A549 (cell line): ENCODE results near the gene ADD1. TPM values are rescaled to one million over a fixed set of nuclear protein-coding genes. Genes with fewer than 3 reads are reported as not detected.

ENCODE experiments used
- ATAC-seq, 2 experiments: fragments of 200-7000 bp in 1 of 2; fragments of >200 bp in 1 of 2; cut with Nextera tagmentation in 1 of 2; cut with Tn5 transposase in 1 of 2; 3 replicates each; pipeline versions ENCODE4 v1.8.0 to v1.9.1; 2018 to 2020; ENCODE audit warnings: mild to moderate bottlenecking in 1 of 2, moderate library complexity in 1 of 2
- CTCF ChIA-PET: fragments of 300-600 bp; sonication (Branson Sonifier 250); formaldehyde crosslinking; extraction: SDS; loops from one replicate; lab custom pipeline; 2021; ENCODE audit warnings: antibody characterized with exemption, inconsistent platforms; lab: Yijun Ruan, JAX
- POLR2A ChIA-PET: fragments of 350-600 bp; formaldehyde crosslinking; extraction: SDS; loops from one replicate; lab custom pipeline; 2021; ENCODE audit warnings: antibody characterized with exemption, inconsistent platforms; lab: Yijun Ruan, JAX
- DNase-seq, 2 experiments: peaks; one replicate each; pipeline versions ENCODE4 v3.0.0 to v3.0.0-alpha.2; 2011 to 2016; ENCODE audit warnings: low read depth in 1 of 2, low spot score in 1 of 2
- FAIRE-seq: peaks from 2 replicates; lab custom pipeline; 2011; peaks lifted over from hg19 to GRCh38; lab: Jason Lieb, UNC
- H3K27ac ChIP-seq, 2 experiments: fragments of >200 bp; sonication (Bioruptor Twin); formaldehyde crosslinking; 3 replicates each; pipeline ENCODE4 v1.5.1; 2016 to 2017
- H3K4me1 ChIP-seq: fragments of >200 bp; sonication (Bioruptor Twin); formaldehyde crosslinking; 3 replicates; pipeline ENCODE4 v1.6.1; 2016
- H3K4me2 ChIP-seq: fragments of >200 bp; sonication (Bioruptor Twin); formaldehyde crosslinking; 3 replicates; pipeline ENCODE4 v1.6.1; 2016
- H3K4me3 ChIP-seq: fragments of >200 bp; sonication (Bioruptor Twin); formaldehyde crosslinking; 3 replicates; pipeline ENCODE4 v1.5.1; 2016
- H3K9me3 ChIP-seq: fragments of >200 bp; sonication (Bioruptor Twin); formaldehyde crosslinking; 3 replicates; pipeline ENCODE4 v1.6.1; 2016
- BCL3 ChIP-seq: fragments of >200 bp; sonication (Bioruptor Twin); formaldehyde crosslinking; IDR thresholded peaks from 3 replicates; pipeline ENCODE4 v1.6.1; 2016
- CBX8 ChIP-seq: fragments of 200-600 bp; sonication (generic); IDR thresholded peaks from 2 replicates; pipeline ENCODE4 v1.6.1; 2016
- CHD2 ChIP-seq: fragments of 150-350 bp; IDR thresholded peaks from 2 replicates; pipeline ENCODE4 v1.6.1; 2014; ENCODE audit warnings: low read length; ENCODE audit not compliant: partially characterized antibody
- CHD4 ChIP-seq: fragments of 200-600 bp; sonication (generic); IDR thresholded peaks from 2 replicates; pipeline ENCODE4 v1.6.1; 2016; ENCODE audit warnings: antibody characterized with exemption, mild to moderate bottlenecking, borderline replicate concordance
- CTCF ChIP-seq: fragments of >200 bp; sonication (Bioruptor Twin); formaldehyde crosslinking; IDR thresholded peaks from 3 replicates; pipeline ENCODE4 v1.5.1; 2016
- FOSB ChIP-seq: fragments of 250-450 bp; sonication (Bioruptor Pico); IDR thresholded peaks from 2 replicates; pipeline ENCODE4 v1.5.0; 2020; ENCODE audit warnings: mild to moderate bottlenecking, moderate library complexity
- HES2 ChIP-seq: fragments of >200 bp; sonication (Bioruptor Twin); formaldehyde crosslinking; IDR thresholded peaks from 2 replicates; pipeline ENCODE4 v1.6.1; 2016
- HOXA7 ChIP-seq: fragments of 250-450 bp; sonication (Bioruptor Pico); IDR thresholded peaks from 2 replicates; pipeline ENCODE4 v1.5.0; 2020; ENCODE audit warnings: mild to moderate bottlenecking, moderate library complexity
- JUNB ChIP-seq: fragments of >200 bp; sonication (Bioruptor Twin); formaldehyde crosslinking; IDR thresholded peaks from 2 replicates; pipeline ENCODE4 v1.6.1; 2016
- KDM1A ChIP-seq: fragments of 200-600 bp; sonication (generic); IDR thresholded peaks from 2 replicates; pipeline ENCODE4 v1.6.1; 2016; ENCODE audit warnings: low read depth, mild to moderate bottlenecking
- MAFK ChIP-seq: fragments of 450-650 bp; IDR thresholded peaks from 2 replicates; pipeline ENCODE4 v1.6.1; 2014; ENCODE audit not compliant: partially characterized antibody
- MAZ ChIP-seq: fragments of 150-350 bp; IDR thresholded peaks from 2 replicates; pipeline ENCODE4 v1.6.1; 2014; ENCODE audit warnings: antibody characterized with exemption, low read depth, low read length, borderline replicate concordance
- NPAS2 ChIP-seq: fragments of 250-450 bp; sonication (Bioruptor Pico); IDR thresholded peaks from 2 replicates; pipeline ENCODE4 v1.8.0; 2022; ENCODE audit warnings: mild to moderate bottlenecking, moderate library complexity, borderline replicate concordance
- NR3C1 ChIP-seq: fragments of >200 bp; sonication (Bioruptor Twin); formaldehyde crosslinking; IDR thresholded peaks from 3 replicates; pipeline ENCODE4 v1.6.1; 2017
- POLR2A ChIP-seq: IDR thresholded peaks from 2 replicates; pipeline ENCODE4 v1.6.1; 2012; ENCODE audit warnings: mild to moderate bottlenecking, low read length
- RAD21 ChIP-seq, 2 experiments: fragments of >200 bp in 1 of 2; sonication (Bioruptor Twin) in 1 of 2; formaldehyde crosslinking in 1 of 2; IDR thresholded peaks in 1 of 2; conservative IDR thresholded peaks in 1 of 2; 2 replicates in 1 of 2; 3 replicates in 1 of 2; pipeline ENCODE4 v1.6.1; 2012 to 2018; ENCODE audit warnings: inconsistent platforms in 1 of 2
- TFCP2L1 ChIP-seq: fragments of 250-450 bp; sonication (Bioruptor Pico); IDR thresholded peaks from 2 replicates; pipeline ENCODE4 v1.5.0; 2021; ENCODE audit warnings: mild to moderate bottlenecking
- USF2 ChIP-seq: fragments of 450-650 bp; IDR thresholded peaks from 2 replicates; pipeline ENCODE4 v1.6.1; 2014; ENCODE audit warnings: antibody characterized with exemption
- ZFP36 ChIP-seq: fragments of 450-650 bp; IDR thresholded peaks from 2 replicates; pipeline ENCODE4 v1.6.1; 2014; ENCODE audit warnings: borderline replicate concordance; ENCODE audit not compliant: partially characterized antibody
- ZNF302 ChIP-seq: fragments of 250-450 bp; sonication (Bioruptor Pico); IDR thresholded peaks from 2 replicates; pipeline ENCODE4 v1.9.0; 2021; ENCODE audit warnings: inconsistent platforms, mild to moderate bottlenecking, moderate library complexity
- WGBS: methylation state at CpG from one replicate; pipeline ENCODE4 v1.1.6; 2017; ENCODE audit errors: missing lambda C conversion rate; 5-methylcytosine and 5-hydroxymethylcytosine counted together
- polyA plus RNA-seq, 4 experiments: library from polyadenylated mRNA; depleted of rRNA in 3 of 4; stranded (reverse); fragments of >200 nt; fragmentation: RNase III in 1 of 4; extraction: RNeasy Plus Mini Kit Qiagen cat#74134 plus additional on column Dnase treatment in 1 of 4; gene quantifications; 2 replicates in 3 of 4; 3 replicates in 1 of 4; pipeline ENCODE4 v1.2.3, GENCODE V29; 2011 to 2017
- TF ChIP-seq, protein P1 (sequence below): fragments of 250-450 bp; sonication (Bioruptor Pico); IDR thresholded peaks from 2 replicates; pipeline ENCODE4 v1.5.0; 2020; ENCODE audit warnings: low read depth, mild to moderate bottlenecking, moderate library complexity
- TF ChIP-seq, protein P2 (sequence below): fragments of 200-600 bp; sonication (generic); IDR thresholded peaks from 2 replicates; pipeline ENCODE4 v1.6.1; 2016; ENCODE audit warnings: antibody characterized with exemption, mild to moderate bottlenecking, moderate library complexity

The ADD1 gene
- polyA plus RNA-seq, 2 of the 4 experiments (the other 2 are of a cell fraction): 59.7 to 60.3 TPM

GRCh38 chr4:2925496-2925895 is 81.9 kb downstream of the ADD1 start:
- Histone ChIP-seq H3K27ac (no peak overlapping the region), H3K4me2 (no peak overlapping the region), H3K9me3 (no peaks in the 10 kb centered on the region), H3K4me1 (no peaks in the 10 kb centered on the region), H3K4me3 (no peak overlapping the region)
- TF ChIP-seq NR3C1: no peak
- TF ChIP-seq USF2: no peak
- no peak for TF ChIP-seq BCL3
- no peak for TF ChIP-seq ZNF302 (CRISPR knock-in tag)
- no peak for TF ChIP-seq KDM1A
- no peak for TF ChIP-seq TFCP2L1 (CRISPR knock-in tag)
- TF ChIP-seq HES2: no peak
- TF ChIP-seq ZFP36: no peak
- no peak for TF ChIP-seq HOXA7
- ChIA-PET POLR2A (no interaction called here), CTCF (interaction anchor here (1.0 kb wide), 1 partner anchor 162 kb away, joined by 3 read pairs; no protein-coding TSS in a partner anchor)
- 91% methylated on average over 5 of the region's 5 CpGs for WGBS
- ATAC-seq (no peak), FAIRE-seq (no peak), DNase-seq (no peak)

DNA sequence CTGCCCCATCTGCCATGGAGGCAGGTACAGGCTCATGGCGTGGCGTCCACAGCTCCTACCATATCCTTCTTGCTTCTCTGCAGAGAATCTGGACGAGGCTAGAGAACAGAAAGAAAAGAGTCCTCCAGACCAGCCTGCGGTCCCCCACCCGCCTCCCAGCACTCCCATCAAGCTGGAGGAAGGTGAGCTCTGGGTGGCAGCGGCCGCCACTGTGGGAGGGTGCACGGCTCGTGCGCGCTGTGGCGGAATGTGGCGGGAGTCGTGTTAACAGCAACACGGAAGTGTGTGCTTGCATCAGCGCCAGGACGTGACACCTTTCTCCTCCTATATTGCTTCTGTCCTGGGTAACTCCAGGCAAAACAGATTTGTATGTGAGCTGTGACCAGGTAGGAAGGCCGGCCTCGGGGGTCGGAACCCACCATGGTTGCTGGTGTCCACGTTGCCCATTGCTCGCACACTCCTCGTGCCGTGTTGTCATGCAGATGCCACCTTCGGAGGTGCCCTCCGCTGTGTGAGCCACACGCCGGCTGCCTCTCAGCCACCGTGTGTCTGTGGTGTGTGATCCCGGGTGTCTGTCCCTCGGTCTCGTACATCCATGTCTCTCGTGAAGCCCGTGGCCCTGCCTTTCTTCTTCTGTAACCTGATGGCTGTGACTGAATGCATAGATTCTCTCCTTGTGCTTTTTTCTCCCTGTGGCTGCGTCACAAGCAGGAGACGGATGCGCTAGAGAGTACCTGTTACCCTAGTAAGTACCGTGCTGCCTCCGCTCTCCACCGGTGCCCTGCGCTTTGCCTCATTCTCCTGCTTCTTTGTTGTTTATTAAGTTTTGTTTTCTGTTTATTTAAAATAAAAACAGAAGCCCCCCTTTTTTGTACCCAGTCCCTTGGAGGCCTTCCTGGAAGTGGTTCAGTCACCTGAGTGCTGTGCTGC is 82.6 kb downstream of the ADD1 start:
- no peak for FAIRE-seq
- 89% methylated on average over 35 of the region's 41 CpGs for WGBS
- POLR2A ChIA-PET: no interaction called here

DNA sequence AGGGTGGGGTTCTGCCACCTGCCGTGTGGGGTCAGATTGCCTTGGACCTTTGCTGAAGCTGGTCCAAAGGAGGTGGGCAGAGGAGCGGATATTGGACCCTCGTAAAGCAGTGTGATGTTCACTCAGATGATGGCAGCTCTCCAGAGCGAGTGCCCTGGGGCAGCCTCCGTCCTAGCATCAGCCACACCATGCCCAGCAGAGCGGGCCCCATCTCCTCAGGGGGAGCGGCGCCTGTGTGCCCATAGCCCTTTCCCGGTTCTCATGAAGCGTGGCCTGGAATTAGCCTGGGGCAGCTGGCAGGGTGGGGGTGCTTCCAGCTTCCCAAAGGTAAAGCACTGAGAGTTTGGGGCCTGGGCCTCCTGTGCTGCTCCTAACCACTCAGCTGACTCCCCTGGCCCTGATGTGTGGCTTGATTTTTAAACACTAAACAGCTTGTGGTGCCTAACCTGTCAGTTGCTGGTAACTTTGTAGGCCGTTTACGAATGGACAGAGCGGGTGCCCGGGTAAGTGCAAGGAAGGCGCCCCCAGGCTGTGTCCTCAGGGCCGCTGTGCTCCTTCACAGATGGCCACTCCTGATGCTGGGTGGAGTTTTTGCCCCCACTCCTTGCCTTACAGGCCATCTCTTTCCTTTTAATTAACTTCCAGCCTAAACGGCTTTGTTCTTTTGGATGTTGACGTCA is 83.5 kb downstream of the ADD1 start:
- ATAC-seq (no peak), DNase-seq (no peak), FAIRE-seq (no peak)
- H3K9me3 ChIP-seq: no peaks in the 10 kb centered on the region
- H3K4me2 ChIP-seq: no peak overlapping the region
- no peak overlapping the region for H3K27ac ChIP-seq
- ChIA-PET CTCF (no interaction called here), POLR2A (no interaction called here)
- H3K4me1 ChIP-seq: no peaks in the 10 kb centered on the region
- H3K4me3 ChIP-seq: no peak overlapping the region
- 91% methylated on average over 8 of the region's 18 CpGs for WGBS
- TF ChIP-seq HOXA7: no peak
- no peak for TF ChIP-seq CTCF
- TF ChIP-seq CHD2: no peak
- TF ChIP-seq, protein P1, sequence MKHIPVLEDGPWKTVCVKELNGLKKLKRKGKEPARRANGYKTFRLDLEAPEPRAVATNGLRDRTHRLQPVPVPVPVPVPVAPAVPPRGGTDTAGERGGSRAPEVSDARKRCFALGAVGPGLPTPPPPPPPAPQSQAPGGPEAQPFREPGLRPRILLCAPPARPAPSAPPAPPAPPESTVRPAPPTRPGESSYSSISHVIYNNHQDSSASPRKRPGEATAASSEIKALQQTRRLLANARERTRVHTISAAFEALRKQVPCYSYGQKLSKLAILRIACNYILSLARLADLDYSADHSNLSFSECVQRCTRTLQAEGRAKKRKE (CRISPR knock-in tag): no peak
- TF ChIP-seq RAD21 (conservative IDR thresholded peaks at IDR 0.05 in 1 of 2, IDR thresholded peaks at IDR 0.05 in 1 of 2): no peak
- no peak for TF ChIP-seq JUNB
- no peak for TF ChIP-seq FOSB (CRISPR knock-in tag)
- TF ChIP-seq CHD4: no peak
- TF ChIP-seq MAFK: no peak
- TF ChIP-seq MAZ: no peak
- TF ChIP-seq TFCP2L1 (CRISPR knock-in tag): no peak

More for the DNA sequence above, 82.6 kb downstream of the ADD1 start:
- Histone ChIP-seq H3K27ac (no peak overlapping the region), H3K4me1 (no peaks in the 10 kb centered on the region), H3K9me3 (no peaks in the 10 kb centered on the region), H3K4me3 (no peak overlapping the region), H3K4me2 (no peak overlapping the region)
- CTCF ChIA-PET: no interaction called here
- TF ChIP-seq HOXA7 (no peak), POLR2A (no peak), NR3C1 (no peak), NPAS2 (no peak), CBX8 (no peak)
- TF ChIP-seq, protein P2, sequence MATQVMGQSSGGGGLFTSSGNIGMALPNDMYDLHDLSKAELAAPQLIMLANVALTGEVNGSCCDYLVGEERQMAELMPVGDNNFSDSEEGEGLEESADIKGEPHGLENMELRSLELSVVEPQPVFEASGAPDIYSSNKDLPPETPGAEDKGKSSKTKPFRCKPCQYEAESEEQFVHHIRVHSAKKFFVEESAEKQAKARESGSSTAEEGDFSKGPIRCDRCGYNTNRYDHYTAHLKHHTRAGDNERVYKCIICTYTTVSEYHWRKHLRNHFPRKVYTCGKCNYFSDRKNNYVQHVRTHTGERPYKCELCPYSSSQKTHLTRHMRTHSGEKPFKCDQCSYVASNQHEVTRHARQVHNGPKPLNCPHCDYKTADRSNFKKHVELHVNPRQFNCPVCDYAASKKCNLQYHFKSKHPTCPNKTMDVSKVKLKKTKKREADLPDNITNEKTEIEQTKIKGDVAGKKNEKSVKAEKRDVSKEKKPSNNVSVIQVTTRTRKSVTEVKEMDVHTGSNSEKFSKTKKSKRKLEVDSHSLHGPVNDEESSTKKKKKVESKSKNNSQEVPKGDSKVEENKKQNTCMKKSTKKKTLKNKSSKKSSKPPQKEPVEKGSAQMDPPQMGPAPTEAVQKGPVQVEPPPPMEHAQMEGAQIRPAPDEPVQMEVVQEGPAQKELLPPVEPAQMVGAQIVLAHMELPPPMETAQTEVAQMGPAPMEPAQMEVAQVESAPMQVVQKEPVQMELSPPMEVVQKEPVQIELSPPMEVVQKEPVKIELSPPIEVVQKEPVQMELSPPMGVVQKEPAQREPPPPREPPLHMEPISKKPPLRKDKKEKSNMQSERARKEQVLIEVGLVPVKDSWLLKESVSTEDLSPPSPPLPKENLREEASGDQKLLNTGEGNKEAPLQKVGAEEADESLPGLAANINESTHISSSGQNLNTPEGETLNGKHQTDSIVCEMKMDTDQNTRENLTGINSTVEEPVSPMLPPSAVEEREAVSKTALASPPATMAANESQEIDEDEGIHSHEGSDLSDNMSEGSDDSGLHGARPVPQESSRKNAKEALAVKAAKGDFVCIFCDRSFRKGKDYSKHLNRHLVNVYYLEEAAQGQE: no peak
- no peak for DNase-seq
- ATAC-seq: no peak
